GM19035 (cell line): ENCODE results near the gene ALX4.

ENCODE experiments used
- ATAC-seq: cut with Tn5 transposase; IDR thresholded peaks from one replicate; pipeline ENCODE4 v1.9.1; 2021; ENCODE audit not compliant: unreplicated experiment

The ALX4 gene

DNA sequence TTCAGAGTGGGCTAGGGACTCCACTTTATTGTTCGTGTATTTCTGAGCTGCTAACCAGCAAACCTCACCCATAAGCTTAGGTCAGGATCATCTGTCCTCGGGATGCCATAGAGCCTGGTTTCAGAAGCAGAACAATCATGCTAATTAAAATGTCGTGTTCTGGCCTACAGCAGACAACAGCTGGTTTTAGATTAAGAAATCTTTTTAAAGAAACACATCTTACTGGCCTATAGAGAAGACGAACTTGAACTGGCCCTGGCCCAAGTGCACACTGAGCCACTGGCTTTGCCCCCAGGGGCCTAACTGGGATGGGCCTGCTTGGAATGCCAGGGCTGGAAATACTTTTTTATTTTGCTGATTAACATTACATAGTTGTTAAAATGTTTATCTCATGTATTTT, 63.2 kb downstream of the ALX4 start:
- no peak for ATAC-seq

DNA sequence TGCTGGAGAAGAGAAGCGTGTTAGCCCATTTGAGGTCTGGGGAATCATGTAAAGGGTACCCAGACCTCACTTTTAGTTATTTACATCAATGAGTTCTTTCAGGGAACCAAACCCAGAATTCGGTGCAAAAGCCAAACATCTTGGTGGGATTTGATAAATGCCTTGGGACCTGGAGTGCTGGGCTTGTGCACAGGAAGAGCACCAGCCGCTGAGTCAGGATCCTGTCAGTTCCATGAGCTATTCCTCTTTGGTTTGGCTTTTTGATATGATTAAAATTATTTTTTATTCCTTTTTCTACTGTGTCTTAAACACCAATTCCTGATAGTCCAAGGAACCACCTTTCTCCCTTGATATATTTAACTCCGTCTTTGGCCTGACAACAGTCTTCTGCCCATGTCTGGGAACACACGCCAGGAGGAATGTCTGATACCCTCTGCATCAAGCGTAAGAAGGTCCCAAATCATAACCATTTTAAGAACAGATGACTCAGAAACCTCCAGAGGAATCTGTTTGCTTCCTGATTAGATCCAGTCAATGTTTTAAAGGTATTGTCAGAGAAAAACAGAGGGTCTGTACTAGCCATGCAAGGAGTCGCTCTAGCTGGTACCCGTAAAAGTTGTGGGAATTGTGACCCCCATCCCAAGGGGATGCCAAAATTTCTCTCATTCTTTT, 65.2 kb downstream of the ALX4 start:
- no peak for ATAC-seq

DNA sequence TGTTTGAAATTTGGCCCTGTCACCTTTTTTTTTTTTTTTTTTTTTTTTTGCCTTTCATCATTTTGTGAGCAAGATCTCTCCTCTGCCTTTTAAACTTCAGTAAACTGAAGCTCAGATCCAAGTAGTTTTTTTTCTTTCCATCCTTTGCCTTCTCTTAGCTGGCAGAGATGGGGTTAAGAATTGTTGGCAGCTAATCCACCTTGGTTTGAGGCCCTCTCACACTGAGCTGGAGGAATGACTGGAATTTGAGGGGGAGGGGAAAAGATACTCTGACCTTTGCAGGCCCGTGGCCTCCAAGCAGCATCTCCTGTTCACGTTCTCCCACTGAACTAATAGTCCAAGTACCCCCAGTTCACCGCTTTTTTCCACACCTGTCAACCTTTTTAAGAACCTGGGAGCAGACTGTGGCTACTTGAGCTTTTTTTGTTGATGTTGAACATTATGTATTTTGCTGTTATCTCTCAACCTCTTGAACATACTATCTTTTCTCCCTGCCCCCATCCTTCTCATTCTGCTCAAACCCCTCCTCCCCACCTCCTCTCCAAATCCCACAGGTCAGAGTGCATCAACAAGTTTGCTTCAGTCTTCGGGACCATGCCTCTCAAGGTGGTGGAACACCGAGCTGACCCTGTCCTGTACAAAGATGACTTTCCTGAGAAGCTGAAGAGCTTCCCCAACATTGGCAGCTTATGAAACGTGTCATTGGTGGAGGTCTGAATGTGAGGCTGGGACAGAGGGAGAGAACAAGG, 66.2 kb downstream of the ALX4 start:
- no peak for ATAC-seq

DNA sequence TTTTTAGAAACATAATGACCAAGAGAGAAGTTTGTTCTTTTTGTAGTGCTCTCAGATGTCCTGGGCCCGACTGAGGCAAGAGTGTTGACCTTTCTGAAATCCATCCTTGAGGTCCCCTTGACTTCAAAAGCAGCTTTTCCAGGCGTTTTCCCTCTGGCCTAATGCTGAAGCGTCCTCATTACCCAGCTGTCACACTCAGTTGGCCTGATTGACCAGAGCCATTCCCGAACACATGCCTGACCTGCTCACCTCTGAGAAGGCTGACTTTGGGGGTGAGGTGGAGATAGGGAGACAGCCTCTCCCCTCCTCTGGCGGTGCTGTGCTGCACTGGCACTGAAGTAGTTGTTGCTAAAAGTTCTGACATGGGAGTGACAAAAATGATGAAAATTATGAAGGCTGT, 66.9 kb downstream of the ALX4 start:
- no peak for ATAC-seq

DNA sequence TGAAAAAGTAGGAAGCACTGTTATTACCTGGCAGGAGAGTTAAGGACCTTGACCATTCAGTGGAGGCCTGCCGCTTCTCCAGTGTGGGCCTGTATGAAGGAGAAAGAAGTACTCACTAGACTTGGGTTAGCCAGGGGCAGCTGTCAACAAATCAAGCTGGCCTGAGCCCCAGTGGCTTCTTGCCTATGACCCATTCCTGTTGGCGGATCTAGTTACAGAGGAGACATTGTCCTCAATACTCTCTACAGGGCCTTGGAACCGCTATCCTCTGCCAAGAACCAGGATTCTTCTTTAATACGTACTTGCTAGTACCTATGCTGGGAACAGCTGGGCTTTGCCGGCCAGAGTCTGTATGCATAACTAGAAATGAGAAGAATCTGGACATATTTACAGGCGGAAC, 68.1 kb downstream of the ALX4 start:
- no peak for ATAC-seq

DNA sequence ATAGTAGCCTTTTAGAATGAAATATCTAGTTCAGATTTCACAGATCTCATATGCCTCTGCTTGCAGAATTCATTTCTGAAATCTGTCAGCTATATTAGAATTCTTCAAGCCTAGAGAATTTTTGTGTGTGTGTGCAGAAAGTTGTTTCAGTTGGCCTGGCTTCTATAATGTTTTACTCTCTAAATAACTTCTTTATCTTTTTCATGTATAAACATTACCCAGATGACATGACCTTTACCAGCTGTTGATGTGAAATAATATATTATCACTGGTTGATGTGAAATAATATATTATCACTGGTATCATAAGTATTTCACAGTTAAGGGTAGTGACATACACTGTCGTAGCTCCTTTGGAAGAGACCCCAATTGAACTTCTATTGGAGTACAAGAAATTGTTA, 72.8 kb downstream of the ALX4 start:
- ATAC-seq: no peak

DNA sequence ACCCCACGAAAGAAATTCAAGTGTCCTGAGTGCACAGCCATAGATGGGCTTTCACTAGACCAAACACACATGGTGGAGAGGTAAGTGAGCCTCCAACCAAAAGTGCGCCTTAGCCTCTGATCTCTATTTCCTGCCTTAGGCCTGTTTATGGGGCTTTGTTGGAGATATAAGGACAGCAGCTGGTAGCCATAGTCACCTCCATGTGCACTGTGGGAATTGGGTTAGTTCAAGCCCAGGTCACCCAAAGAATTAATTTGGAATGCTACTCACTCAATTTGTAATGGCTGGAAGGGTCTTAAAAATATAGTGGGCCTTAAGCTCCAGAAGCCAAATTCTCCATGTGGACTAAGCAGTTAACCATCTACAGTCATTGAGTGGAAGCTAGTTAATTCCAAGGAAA, 73.6 kb downstream of the ALX4 start:
- no peak for ATAC-seq

DNA sequence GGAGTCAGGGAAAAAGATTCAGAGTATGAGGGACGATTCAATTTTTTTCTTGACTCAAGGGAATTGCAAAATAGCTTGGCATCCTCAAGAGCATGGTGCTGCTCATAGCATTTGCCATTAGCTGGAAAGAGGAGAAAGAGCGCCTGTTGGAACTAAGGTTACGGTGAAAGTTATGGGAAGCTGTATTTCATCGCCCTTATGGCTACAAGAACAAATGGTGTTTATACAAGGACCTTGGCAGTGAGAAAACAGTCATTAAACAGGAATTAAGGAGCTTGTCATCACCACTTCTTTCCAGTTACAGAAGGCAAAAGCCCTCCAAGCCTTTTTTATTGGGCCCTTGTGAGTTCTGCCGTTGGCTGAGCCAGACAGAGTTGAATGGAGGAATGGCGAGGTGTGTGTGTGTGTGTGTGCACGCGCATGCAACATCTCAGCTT, 74.2 kb downstream of the ALX4 start:
- ATAC-seq: no peak

DNA sequence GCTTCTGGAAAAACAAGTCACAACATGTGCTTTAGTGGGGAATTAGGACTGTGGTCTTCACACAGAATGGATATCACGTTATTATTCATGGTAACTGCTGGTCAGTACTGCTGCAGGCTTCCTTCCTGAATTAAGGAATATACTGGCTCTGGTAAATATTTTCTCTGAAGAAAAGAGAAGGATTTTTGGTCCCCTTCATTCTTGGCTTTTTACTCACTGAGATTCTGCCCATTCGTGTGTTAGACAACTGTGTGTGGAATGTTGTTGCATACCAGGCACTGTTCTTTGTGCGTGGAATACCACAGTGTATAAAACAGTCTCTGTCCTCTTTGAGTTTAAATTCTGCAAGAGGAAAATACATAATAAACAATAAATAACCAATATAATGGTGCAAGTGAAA, 80.3 kb downstream of the ALX4 start:
- ATAC-seq: no peak

DNA sequence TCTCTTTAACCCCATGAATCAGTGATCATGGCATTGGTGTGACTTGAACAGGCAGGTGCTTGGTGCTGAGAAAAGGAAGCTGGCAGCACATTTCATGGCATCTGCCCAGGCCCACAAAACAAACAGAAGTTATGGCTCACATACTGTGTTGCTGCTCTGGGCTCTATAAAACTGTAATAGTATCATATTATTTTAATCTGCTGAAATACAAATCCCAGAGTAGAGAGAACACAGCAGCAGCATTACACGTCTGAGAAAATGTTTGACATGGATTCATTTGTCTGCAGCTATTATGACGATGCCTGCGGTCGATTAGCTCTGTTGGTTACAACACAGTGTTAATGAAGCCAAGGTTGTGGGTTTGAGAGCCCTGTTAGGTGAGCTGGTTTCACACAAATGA, 80.8 kb downstream of the ALX4 start:
- ATAC-seq: no peak

DNA sequence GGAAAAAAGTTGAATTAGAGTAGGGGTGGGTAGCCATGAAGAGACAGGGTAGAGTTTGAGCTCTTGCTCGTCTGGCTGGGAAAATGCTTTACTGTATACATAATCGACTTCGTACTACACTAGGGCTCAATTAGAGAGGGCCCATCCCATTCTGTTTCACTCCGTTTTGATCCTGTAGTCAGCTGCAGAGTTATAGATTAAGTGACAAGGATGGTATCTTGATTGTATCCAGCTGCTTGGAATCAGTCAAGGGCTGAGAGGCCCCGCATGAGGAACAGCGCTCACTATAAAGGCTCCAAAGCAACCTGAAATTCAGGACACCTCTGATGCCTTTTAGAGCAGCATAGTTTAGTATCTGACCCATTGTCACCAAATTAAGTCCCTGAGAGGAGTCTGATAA, 81.6 kb downstream of the ALX4 start:
- ATAC-seq: no peak

DNA sequence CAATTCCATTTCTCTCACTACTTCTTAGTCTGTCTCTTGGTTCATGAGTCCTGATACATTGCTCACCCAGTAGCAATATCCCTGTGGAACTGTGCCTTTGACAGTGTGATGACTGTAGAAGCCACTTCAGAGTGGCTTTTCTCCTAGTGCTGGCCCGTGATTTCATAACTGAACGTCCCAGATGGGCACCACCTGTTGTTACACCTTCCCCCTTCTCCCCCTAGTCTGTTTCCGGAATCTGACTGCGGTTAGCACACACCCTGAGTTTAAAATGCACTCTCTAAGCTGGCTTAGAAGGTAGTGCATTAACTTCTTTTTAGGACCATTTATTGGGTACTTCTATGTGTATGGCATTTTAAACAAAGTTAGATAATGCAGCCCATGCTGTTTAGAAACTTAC, 83.0 kb downstream of the ALX4 start:
- no peak for ATAC-seq

DNA sequence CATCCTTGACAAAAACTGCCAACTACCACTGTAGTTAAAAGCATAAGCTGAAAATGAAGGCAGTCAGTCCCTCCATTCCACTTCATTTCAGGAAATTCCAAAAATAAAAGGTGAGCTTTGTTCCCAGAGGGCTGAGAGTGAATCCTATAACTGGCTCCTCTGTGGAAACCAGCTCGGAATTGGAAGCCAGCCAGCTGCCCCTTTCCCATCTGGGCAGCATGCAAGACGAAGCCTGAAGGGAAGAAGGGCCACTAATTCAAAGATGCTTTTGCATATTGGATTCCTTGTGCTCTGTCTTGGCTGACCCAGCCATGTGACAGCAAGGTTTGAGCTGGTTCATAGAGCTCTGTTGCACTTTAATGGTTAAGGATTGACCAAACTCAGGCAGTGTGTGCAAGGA, 83.4 kb downstream of the ALX4 start:
- ATAC-seq: no peak

DNA sequence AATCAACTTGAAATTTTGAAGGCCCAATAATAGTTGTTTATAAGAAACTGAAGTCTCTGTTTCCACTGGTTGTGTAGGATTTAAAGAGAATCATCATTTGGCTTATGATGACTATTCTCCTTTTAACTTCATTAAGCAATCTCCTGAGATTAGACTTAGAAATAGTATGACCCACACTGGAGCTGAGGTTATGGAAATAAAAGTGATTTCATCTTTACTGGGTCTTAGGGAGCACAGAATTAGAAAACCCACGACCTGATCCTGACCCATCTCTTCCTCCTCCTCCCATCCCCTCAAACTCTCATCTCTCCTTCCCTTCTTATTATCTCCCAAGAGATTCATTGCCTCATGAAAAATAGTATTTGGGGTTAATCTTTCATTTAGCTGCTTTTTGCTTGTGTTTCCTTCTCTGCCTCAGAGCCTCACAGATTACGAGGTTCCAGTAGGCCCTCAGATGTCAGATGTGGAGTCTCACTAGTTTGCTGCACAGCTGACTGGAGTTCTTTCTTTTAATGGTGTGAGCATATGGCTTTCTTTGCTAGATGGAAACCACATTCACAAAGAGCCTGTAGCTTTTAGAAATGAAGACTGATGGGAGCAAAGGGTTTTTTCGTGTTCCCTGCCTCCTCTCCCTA, 85.0 kb downstream of the ALX4 start:
- ATAC-seq: no peak

DNA sequence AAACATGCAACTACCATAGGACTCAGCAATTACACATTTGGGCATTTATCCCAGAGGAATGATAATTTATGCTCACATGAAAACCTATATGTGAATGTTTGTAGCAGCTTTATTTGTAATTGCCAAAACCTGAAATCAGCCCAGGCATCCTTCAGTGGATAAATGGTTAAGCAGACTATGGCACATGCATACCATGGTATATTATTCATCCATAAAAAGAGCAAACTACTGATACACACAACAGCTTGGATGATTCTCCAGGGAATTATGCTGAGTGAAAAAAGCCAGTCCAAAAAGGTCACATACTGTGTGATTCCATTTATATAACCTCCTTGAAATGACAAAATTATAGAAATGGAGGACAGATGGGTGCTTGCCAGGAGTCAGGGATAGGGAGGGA, 86.7 kb downstream of the ALX4 start:
- no peak for ATAC-seq

DNA sequence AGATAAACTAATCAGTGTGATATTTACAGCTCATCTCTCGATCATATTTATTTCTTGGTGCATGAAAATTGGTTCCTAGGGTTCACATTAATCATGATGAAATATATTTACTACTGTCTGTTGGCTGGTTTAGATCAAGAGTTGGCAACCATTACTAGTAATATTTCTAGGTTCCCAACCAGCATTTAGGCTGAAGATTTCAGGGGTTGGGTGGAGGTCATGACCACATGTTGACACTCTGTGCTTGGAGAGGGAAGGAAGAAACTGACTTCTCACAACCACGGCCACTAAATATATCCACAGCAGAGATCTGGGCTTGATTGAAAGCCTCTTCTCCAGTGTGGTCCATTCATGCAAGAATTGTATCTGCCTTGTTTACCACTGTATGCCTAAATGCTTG, 87.9 kb downstream of the ALX4 start:
- ATAC-seq: no peak

DNA sequence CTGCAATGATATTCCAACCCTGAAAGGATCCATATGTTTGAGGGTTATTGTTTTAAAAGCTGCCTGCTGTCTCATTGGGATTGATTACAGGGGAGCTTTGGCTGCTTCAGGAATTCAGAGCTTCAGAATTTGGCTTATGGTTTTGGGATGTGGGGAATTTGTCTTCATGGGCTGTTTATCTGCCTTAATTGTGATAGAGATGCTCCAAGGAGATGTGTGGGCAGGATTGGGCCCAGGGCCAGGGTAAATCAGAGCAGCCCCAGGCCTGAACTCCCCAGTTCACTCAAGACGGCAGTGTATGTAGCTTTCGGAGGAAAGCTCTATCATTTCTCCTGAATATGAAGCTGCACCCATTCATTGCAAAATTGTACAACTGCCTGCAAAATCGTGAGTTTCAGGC, 88.5 kb downstream of the ALX4 start:
- ATAC-seq: no peak

DNA sequence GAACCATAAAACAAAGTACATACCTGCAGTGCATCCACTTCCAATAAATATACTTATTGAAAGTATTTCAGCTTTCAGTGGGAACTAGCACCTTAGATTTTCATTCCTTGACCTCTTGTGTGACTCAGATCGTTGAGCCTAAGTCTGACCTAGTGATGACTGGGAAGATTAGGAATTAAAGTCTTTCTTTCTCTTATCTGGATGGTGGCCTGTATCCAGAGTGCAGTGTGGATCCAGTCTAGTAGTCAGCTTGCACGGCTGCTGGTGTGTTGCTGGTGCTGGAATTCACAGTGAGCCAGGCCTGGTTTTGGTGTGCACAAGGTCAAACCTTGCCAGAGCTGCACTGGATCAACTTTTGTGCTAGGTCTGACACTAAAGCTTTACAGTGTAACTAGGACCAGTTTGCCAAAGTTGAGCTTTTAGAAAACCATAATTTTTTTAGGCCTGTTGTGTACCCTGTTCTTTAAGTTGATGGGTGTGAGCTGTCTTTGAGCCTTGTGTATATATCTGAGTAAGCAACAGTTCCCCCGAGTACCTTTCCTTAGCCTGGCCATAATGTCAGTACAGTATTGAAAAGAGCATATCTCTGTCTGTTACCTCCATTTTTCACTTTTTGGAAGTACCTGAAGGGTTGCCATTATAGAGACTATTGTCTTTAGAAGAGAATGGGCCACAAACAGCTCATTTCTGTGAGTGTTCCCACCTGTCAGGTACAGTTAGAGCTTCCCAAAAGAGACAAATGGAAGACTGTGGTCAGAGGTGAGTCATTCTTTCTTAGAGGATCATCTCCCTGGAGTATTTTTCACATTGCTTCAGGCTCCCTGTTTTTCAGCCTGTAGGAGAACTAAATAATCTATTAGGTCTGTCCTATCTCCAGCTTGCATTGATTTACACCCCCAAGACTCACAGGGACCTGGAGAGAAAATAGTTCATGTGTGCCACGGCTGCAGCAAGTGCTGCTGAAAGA, 89.8 kb downstream of the ALX4 start:
- no peak for ATAC-seq

DNA sequence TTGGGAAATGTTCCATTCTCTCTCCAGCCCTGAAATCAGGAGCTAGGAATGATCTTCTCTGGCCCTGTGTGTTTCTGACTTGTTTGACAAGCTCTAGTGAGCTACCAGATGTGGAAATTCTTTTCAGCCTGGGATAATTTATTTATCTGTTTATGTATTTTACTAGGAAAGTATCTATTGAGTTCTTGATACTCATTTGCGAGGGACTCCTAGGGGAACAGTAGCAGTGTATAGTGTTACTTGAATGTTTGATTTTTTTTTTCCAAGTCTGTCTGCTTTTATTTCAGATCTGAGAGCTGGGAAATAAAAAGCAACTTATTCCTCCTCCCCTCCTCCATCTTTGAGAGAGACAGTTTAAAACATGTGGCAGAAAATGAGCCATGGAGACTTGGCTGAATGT, 92.5 kb downstream of the ALX4 start:
- no peak for ATAC-seq

DNA sequence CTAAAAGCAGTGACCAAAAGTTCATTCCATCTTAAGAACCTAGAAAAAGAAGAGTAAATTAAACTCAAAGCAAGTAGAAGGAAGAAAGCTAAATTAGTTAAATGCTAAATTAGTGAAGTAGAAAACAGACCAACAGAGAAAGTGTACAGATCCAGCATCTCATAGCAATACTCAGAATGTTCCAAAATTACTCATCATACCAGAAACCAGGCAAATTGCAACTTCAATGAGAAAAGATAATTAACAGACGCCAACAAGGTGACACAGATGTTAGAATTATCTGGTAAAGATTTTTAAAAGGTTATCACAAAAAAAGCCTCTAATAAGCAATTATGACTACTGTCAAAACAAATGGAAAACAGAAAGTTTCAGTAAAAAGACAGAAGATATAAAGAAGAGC, 96.8 kb downstream of the ALX4 start:
- no peak for ATAC-seq

DNA sequence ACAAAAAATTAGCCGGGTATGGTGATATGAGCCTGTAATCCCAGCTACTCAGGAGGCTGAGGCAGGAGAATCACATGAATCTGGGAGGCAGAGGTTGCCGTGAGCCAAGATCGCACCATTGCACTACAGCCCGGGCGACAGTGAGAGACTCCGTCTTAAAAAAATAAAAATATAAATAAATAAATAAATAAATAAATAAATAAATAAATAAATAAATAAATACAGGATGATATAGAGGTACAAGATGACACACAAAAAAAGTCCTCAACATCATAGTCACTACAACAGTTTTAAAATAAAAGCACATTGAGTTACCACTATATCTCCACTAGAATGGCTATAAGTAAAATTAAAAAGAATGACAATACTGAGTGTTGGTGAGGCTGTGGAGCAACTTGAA, 97.8 kb downstream of the ALX4 start:
- no peak for ATAC-seq
